ENCODE results near the gene EPDR1.

The EPDR1 gene

DNA sequence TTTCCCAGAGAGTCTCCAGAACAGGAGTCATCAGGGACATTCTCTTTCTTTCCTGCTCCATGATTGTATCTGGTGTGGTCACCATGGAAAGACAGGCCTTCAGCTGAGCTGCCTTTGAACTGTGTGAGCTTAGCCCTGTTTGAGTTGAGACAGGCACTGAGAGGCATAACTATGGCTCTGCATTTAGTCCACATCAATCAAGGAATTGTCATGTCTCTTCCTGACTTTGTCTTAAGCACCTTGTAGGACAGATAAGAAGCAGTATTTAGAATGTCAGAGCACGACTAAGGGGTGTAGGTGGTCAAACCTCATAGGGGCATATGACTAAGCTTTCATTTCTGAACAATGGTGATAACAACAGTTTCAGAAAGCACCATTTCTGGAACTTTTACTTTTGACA is 53.5 kb downstream of the EPDR1 start:
- TF ChIP-seq NFIC (IDR thresholded peaks at IDR 0.05) (no peak), FOXM1 (IDR thresholded peaks at IDR 0.05; ENCODE audit: borderline replicate concordance, low read depth) (no peak), ZBTB7A (IDR thresholded peaks at IDR 0.05; ENCODE audit: low read depth) (no peak), YY1 (IDR thresholded peaks at IDR 0.05; ENCODE audit: low read depth) (no peak), EGR1 (IDR thresholded peaks at IDR 0.05) (no peak), TEAD4 (IDR thresholded peaks at IDR 0.05) (no peak), CEBPB (IDR thresholded peaks at IDR 0.05) (no peak), RAD21 (IDR thresholded peaks at IDR 0.05; ENCODE audit: low read depth) (no peak), CREB1 (IDR thresholded peaks at IDR 0.05; ENCODE audit: low read depth) (no peak), TAF1 (IDR thresholded peaks at IDR 0.05; ENCODE audit: low read depth) (no peak), EP300 (IDR thresholded peaks at IDR 0.05; ENCODE audit: borderline replicate concordance) (no peak), TCF12 (IDR thresholded peaks at IDR 0.05; ENCODE audit: low read depth) (no peak)
- TF ChIP-seq, protein P1, sequence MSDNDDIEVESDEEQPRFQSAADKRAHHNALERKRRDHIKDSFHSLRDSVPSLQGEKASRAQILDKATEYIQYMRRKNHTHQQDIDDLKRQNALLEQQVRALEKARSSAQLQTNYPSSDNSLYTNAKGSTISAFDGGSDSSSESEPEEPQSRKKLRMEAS (IDR thresholded peaks at IDR 0.05): no peak
- TF ChIP-seq, protein P2, sequence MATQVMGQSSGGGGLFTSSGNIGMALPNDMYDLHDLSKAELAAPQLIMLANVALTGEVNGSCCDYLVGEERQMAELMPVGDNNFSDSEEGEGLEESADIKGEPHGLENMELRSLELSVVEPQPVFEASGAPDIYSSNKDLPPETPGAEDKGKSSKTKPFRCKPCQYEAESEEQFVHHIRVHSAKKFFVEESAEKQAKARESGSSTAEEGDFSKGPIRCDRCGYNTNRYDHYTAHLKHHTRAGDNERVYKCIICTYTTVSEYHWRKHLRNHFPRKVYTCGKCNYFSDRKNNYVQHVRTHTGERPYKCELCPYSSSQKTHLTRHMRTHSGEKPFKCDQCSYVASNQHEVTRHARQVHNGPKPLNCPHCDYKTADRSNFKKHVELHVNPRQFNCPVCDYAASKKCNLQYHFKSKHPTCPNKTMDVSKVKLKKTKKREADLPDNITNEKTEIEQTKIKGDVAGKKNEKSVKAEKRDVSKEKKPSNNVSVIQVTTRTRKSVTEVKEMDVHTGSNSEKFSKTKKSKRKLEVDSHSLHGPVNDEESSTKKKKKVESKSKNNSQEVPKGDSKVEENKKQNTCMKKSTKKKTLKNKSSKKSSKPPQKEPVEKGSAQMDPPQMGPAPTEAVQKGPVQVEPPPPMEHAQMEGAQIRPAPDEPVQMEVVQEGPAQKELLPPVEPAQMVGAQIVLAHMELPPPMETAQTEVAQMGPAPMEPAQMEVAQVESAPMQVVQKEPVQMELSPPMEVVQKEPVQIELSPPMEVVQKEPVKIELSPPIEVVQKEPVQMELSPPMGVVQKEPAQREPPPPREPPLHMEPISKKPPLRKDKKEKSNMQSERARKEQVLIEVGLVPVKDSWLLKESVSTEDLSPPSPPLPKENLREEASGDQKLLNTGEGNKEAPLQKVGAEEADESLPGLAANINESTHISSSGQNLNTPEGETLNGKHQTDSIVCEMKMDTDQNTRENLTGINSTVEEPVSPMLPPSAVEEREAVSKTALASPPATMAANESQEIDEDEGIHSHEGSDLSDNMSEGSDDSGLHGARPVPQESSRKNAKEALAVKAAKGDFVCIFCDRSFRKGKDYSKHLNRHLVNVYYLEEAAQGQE (IDR thresholded peaks at IDR 0.05; ENCODE audit: low read depth): no peak
- TF ChIP-seq, protein P3, sequence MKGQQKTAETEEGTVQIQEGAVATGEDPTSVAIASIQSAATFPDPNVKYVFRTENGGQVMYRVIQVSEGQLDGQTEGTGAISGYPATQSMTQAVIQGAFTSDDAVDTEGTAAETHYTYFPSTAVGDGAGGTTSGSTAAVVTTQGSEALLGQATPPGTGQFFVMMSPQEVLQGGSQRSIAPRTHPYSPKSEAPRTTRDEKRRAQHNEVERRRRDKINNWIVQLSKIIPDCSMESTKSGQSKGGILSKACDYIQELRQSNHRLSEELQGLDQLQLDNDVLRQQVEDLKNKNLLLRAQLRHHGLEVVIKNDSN (IDR thresholded peaks at IDR 0.05): no peak

DNA sequence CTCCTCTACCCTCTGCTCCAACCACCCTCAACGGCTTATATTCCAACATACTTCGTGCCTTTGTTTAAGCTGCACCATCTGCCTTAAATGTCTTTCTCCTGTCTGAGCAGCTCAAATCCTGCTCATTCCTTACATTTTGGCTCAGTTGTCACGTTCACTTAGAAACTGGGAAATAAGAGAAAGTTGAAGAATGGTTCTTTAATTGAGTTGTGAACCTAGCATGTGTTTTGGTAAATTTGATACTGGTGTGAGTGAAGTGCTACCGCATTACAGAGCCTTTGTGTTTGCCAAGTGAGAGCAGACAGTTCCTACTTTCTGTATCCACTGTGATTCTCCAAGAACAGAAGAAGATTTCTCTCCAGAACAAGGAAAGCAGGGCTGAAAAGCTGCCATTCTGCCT is 54.3 kb downstream of the EPDR1 start:
- TF ChIP-seq CEBPB (IDR thresholded peaks at IDR 0.05) (no peak), TCF12 (IDR thresholded peaks at IDR 0.05; ENCODE audit: low read depth) (no peak), CREB1 (IDR thresholded peaks at IDR 0.05; ENCODE audit: low read depth) (no peak)

- TF ChIP-seq CEBPB (IDR thresholded peaks at IDR 0.05) (no peak), CREB1 (IDR thresholded peaks at IDR 0.05; ENCODE audit: low read depth) (no peak), TCF12 (IDR thresholded peaks at IDR 0.05; ENCODE audit: low read depth) (no peak), RAD21 (IDR thresholded peaks at IDR 0.05; ENCODE audit: low read depth) (no peak), FOXM1 (IDR thresholded peaks at IDR 0.05; ENCODE audit: borderline replicate concordance, low read depth) (no peak), EP300 (IDR thresholded peaks at IDR 0.05; ENCODE audit: borderline replicate concordance) (no peak), EGR1 (IDR thresholded peaks at IDR 0.05) (no peak), NFIC (IDR thresholded peaks at IDR 0.05) (no peak), YY1 (IDR thresholded peaks at IDR 0.05; ENCODE audit: low read depth) (no peak), ZBTB7A (IDR thresholded peaks at IDR 0.05; ENCODE audit: low read depth) (no peak), TAF1 (IDR thresholded peaks at IDR 0.05; ENCODE audit: low read depth) (no peak), TEAD4 (IDR thresholded peaks at IDR 0.05) (no peak)
- TF ChIP-seq, protein P1 (IDR thresholded peaks at IDR 0.05): no peak
- TF ChIP-seq, protein P3 (IDR thresholded peaks at IDR 0.05): no peak
- TF ChIP-seq, protein P2 (IDR thresholded peaks at IDR 0.05; ENCODE audit: low read depth): no peak
Observed at GRCh38 chr7:37977243-37977642, 56.8 kb downstream of the EPDR1 start.

DNA sequence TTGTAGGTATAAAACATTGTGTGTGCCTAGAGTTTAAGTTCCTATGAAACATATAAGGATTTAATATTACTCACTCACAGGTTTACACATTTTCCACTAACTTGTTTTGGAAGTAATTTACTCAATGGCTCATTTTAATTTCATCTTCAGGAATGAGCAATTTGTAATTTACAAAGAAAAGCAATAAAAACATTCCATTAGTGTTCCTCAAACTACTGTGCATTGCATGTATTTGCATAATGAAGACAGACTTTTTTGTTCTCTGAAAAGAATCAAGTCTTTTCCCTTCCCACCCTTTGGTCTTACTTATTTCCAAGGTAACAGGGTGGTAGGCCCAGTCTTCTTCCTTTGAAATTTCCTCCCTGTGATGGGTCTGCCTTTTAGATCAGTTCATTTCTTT is 61.2 kb downstream of the EPDR1 start:
- TF ChIP-seq CREB1 (IDR thresholded peaks at IDR 0.05; ENCODE audit: low read depth): no peak
- no peak for TF ChIP-seq NFIC (IDR thresholded peaks at IDR 0.05)
- no peak for TF ChIP-seq FOXM1 (IDR thresholded peaks at IDR 0.05; ENCODE audit: borderline replicate concordance, low read depth)
- no peak for TF ChIP-seq EGR1 (IDR thresholded peaks at IDR 0.05)
- TF ChIP-seq, protein P2 (IDR thresholded peaks at IDR 0.05; ENCODE audit: low read depth): no peak
- TF ChIP-seq TAF1 (IDR thresholded peaks at IDR 0.05; ENCODE audit: low read depth): no peak
- TF ChIP-seq, protein P3 (IDR thresholded peaks at IDR 0.05): no peak
- TF ChIP-seq RAD21 (IDR thresholded peaks at IDR 0.05; ENCODE audit: low read depth): no peak
- TF ChIP-seq CEBPB (IDR thresholded peaks at IDR 0.05): no peak
- TF ChIP-seq YY1 (IDR thresholded peaks at IDR 0.05; ENCODE audit: low read depth): no peak
- TF ChIP-seq TEAD4 (IDR thresholded peaks at IDR 0.05): no peak
- TF ChIP-seq, protein P1 (IDR thresholded peaks at IDR 0.05): no peak
- TF ChIP-seq TCF12 (IDR thresholded peaks at IDR 0.05; ENCODE audit: low read depth): no peak
